Measurements from ENCODE around the gene SERPINE2. TPM values are rescaled to one million over a fixed set of nuclear protein-coding genes. Genes with fewer than 3 reads are reported as not detected.
A peak's percentile ranks its signal among the peaks of the same experiment; 100 is the strongest.

SERPINE2 gene
- total RNA-seq, 1 donor from 2014 or later, result 36.0 TPM

- DNase-seq (ENCODE audit: low read depth, low spot score), result peak; percentile 74
- no peak overlapping the region for H3K4me3 Mint-ChIP-seq
- peaks cover 5% of the 10 kb centered on the region for H3K36me3 Mint-ChIP-seq (ENCODE audit: low read depth)
- H3K27me3 Mint-ChIP-seq (ENCODE audit: low read depth), result no peaks in the 10 kb centered on the region
- no peaks in the 10 kb centered on the region for H3K9me3 Mint-ChIP-seq
- no peak overlapping the region for H3K27ac Mint-ChIP-seq (ENCODE audit: unreplicated experiment)
- peaks cover 2% of the 10 kb centered on the region for H3K4me1 Mint-ChIP-seq
- TF ChIP-seq, protein P1, sequence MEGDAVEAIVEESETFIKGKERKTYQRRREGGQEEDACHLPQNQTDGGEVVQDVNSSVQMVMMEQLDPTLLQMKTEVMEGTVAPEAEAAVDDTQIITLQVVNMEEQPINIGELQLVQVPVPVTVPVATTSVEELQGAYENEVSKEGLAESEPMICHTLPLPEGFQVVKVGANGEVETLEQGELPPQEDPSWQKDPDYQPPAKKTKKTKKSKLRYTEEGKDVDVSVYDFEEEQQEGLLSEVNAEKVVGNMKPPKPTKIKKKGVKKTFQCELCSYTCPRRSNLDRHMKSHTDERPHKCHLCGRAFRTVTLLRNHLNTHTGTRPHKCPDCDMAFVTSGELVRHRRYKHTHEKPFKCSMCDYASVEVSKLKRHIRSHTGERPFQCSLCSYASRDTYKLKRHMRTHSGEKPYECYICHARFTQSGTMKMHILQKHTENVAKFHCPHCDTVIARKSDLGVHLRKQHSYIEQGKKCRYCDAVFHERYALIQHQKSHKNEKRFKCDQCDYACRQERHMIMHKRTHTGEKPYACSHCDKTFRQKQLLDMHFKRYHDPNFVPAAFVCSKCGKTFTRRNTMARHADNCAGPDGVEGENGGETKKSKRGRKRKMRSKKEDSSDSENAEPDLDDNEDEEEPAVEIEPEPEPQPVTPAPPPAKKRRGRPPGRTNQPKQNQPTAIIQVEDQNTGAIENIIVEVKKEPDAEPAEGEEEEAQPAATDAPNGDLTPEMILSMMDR (conservative IDR thresholded peaks at IDR 0.05), result peak; percentile 96
Measured at GRCh38 chr2:223970343-223971128, 68.5 kb downstream of the SERPINE2 start.

DNA sequence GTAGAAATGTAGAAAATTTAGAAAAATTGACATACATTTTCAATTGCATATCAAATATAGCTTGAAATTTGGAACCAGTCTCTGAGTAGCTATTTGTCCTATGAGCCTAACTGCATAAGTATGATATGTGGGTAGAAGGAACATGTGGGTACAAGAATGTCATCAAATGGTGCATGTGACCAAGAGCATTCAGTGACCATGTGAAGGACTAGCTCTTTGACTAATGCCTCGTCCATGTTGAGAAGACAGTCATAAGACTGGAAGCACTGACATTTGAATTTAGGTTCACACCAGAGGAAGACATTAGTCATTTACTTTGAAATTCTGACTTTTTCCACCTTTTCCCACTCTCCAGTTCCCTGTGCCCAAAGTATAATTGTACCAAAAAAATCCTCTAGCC lies 69.2 kb downstream of the SERPINE2 start:
- no peaks in the 10 kb centered on the region for H3K4me1 Mint-ChIP-seq
- no peak for DNase-seq (ENCODE audit: low read depth, low spot score)
- TF ChIP-seq, protein P1 (conservative IDR thresholded peaks at IDR 0.05), result no peak
- no peaks in the 10 kb centered on the region for H3K27me3 Mint-ChIP-seq (ENCODE audit: low read depth)
- no peak overlapping the region for H3K4me3 Mint-ChIP-seq
- peaks cover 5% of the 10 kb centered on the region for H3K36me3 Mint-ChIP-seq (ENCODE audit: low read depth)
- no peak overlapping the region for H3K27ac Mint-ChIP-seq (ENCODE audit: unreplicated experiment)
- no peaks in the 10 kb centered on the region for H3K9me3 Mint-ChIP-seq

- Mint-ChIP-seq H3K4me1 (no peaks in the 10 kb centered on the region), H3K9me3 (no peaks in the 10 kb centered on the region), H3K27me3 (ENCODE audit: low read depth) (no peaks in the 10 kb centered on the region), H3K36me3 (ENCODE audit: low read depth) (peaks cover 5% of the 10 kb centered on the region), H3K4me3 (no peak overlapping the region), H3K27ac (ENCODE audit: unreplicated experiment) (no peak overlapping the region)
- no peak for DNase-seq (ENCODE audit: low read depth, low spot score)
- TF ChIP-seq, protein P1 (conservative IDR thresholded peaks at IDR 0.05), result no peak
Measured at GRCh38 chr2:223969315-223969714, 69.8 kb downstream of the SERPINE2 start.

DNA sequence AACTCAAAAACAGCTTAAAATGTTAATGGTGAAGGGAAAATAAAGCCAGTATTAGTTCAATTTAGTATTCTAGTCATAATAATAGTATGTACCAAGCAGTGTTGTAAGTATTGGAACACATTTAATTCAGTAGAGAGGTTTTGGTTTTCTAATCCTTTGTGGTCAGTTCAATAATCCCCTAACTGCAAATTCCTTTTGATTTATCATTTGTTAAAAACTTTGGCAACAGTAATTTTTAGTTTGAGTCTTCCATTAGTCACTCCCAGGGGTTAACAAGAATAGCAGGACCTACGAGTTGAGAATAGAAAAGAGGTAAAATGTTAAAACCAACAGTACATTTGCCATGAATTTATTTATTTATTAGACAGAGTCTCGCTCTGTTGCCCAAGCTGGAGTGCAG lies 71.1 kb downstream of the SERPINE2 start:
- Mint-ChIP-seq H3K27me3 (ENCODE audit: low read depth) (no peaks in the 10 kb centered on the region), H3K36me3 (ENCODE audit: low read depth) (peaks cover 7% of the 10 kb centered on the region), H3K27ac (ENCODE audit: unreplicated experiment) (no peak overlapping the region), H3K4me1 (no peaks in the 10 kb centered on the region), H3K4me3 (no peak overlapping the region), H3K9me3 (no peaks in the 10 kb centered on the region)
- TF ChIP-seq, protein P1 (conservative IDR thresholded peaks at IDR 0.05), result no peak
- no peak for DNase-seq (ENCODE audit: low read depth, low spot score)

DNA sequence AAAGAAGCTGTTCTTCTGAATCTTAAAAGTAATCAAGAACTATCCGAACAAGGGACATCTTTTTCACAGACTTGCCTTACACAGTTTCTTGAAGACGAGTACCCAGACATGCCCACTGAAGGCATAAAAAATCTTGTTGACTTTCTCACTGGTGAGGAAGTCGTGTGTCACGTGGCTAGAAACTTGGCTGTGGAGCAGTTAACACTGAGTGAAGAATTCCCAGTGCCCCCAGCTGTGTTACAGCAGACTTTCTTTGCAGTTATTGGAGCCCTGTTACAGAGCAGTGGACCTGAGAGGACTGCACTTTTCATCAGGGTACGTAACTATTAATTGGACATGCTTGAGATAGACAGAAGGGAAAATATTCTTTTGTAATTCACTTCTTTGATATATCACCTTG lies 79.4 kb downstream of the SERPINE2 start:
- Mint-ChIP-seq H3K27me3 (ENCODE audit: low read depth) (no peaks in the 10 kb centered on the region), H3K36me3 (ENCODE audit: low read depth) (peaks cover 5% of the 10 kb centered on the region), H3K4me3 (peak overlapping the region; percentile 50), H3K27ac (ENCODE audit: unreplicated experiment) (no peak overlapping the region), H3K9me3 (no peaks in the 10 kb centered on the region), H3K4me1 (peaks cover 54% of the 10 kb centered on the region)
- TF ChIP-seq, protein P1 (conservative IDR thresholded peaks at IDR 0.05), result no peak
- no peak for DNase-seq (ENCODE audit: low read depth, low spot score)
